LNCaP clone FGC (cell line): ENCODE data around the gene DNAJC3.

ENCODE experiments used
- DNase-seq: peaks from one replicate; pipeline ENCODE4 v3.0.0-alpha.2; 2011; ENCODE audit warnings: low read depth
- H3K4me3 ChIP-seq: 2 replicates; pipeline ENCODE4 v1.5.1; 2011; ENCODE audit warnings: mild to moderate bottlenecking, low read depth, low read length, control low read depth
- CTCF ChIP-seq: IDR thresholded peaks from 2 replicates; pipeline ENCODE4 v1.5.1; 2012; ENCODE audit warnings: mild to moderate bottlenecking; ENCODE audit not compliant: control insufficient read depth, insufficient read depth; ENCODE audit errors: extremely low read depth

The DNAJC3 gene

GRCh38 chr13:95833719-95834118 is 156.8 kb downstream of the DNAJC3 start:
- H3K4me3 ChIP-seq = no peak overlapping the region
- TF ChIP-seq CTCF = no peak
- no peak for DNase-seq

GRCh38 chr13:95834134-95834765 is 157.3 kb downstream of the DNAJC3 start:
- TF ChIP-seq CTCF = peak; percentile 87
- no peak overlapping the region for H3K4me3 ChIP-seq
- DNase-seq = peak; percentile 22

- no peak for DNase-seq
- H3K4me3 ChIP-seq = no peak overlapping the region
- TF ChIP-seq CTCF = no peak
Observed at GRCh38 chr13:95841894-95842293, 165.0 kb downstream of the DNAJC3 start.

- DNase-seq = no peak
- TF ChIP-seq CTCF = no peak
- no peak overlapping the region for H3K4me3 ChIP-seq
Observed at GRCh38 chr13:95842898-95843297, 166.0 kb downstream of the DNAJC3 start.
